ENCODE measurements around the gene KCNN4.

Gene KCNN4

GRCh38 chr19:43748685-43749084 is 32.1 kb downstream of the KCNN4 start:
- no CpG with 5 or more reads among the region's 4 CpGs for WGBS (ENCODE audit: insufficient coverage, insufficient read length)
- Histone ChIP-seq H3K27me3 (ENCODE audit: control insufficient read depth, insufficient read depth, low read length) (no peaks in the 10 kb centered on the region), H3K36me3 (ENCODE audit: control insufficient read depth, insufficient read depth, low read length) (peaks cover 17% of the 10 kb centered on the region), H3K4me1 (ENCODE audit: control insufficient read depth, insufficient read depth, low read length) (no peaks in the 10 kb centered on the region; the same call in 1 of the 2 replicates), H3K27ac (ENCODE audit: low read length) (no peak overlapping the region), H3K4me3 (ENCODE audit: low read length) (no peak overlapping the region), H3K9me3 (ENCODE audit: control insufficient read depth, insufficient read depth, low read length) (no peaks in the 10 kb centered on the region)
- no peak for DNase-seq (ENCODE audit: low read depth, low spot score)

DNA sequence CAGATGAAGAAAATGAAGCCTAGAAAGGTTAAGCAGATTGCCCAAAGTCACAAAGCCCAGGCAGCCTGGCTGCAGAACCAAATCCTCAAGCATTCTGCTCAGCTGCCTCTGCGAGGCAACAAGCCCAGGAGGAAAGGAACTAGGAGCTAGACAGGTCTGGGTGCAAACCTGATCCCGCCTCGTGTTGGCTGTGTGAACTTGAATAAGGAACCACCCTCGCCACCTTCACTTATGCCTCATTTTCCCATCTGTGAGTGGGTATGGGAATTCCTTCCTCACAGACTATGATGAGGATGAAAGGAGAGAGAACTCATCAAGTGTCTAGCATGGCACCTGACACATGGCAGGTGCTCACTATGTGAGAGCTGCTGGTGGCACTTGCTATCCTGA is 32.6 kb downstream of the KCNN4 start:
- Histone ChIP-seq H3K27ac (ENCODE audit: low read length) (no peak overlapping the region), H3K27me3 (ENCODE audit: control insufficient read depth, insufficient read depth, low read length) (no peaks in the 10 kb centered on the region), H3K36me3 (ENCODE audit: control insufficient read depth, insufficient read depth, low read length) (peaks cover 17% of the 10 kb centered on the region), H3K4me3 (ENCODE audit: low read length) (no peak overlapping the region), H3K9me3 (ENCODE audit: control insufficient read depth, insufficient read depth, low read length) (no peaks in the 10 kb centered on the region), H3K4me1 (ENCODE audit: control insufficient read depth, insufficient read depth, low read length) (no peaks in the 10 kb centered on the region)
- no peak for DNase-seq (ENCODE audit: low read depth, low spot score)
- no CpG with 5 or more reads among the region's 4 CpGs for WGBS (ENCODE audit: insufficient coverage, insufficient read length)

GRCh38 chr19:43747557-43748204 is 33.1 kb downstream of the KCNN4 start:
- no peak for DNase-seq (ENCODE audit: low read depth, low spot score)
- Histone ChIP-seq H3K27ac (ENCODE audit: low read length) (no peak overlapping the region), H3K4me3 (ENCODE audit: low read length) (no peak overlapping the region), H3K27me3 (ENCODE audit: control insufficient read depth, insufficient read depth, low read length) (no peaks in the 10 kb centered on the region), H3K9me3 (ENCODE audit: control insufficient read depth, insufficient read depth, low read length) (no peaks in the 10 kb centered on the region), H3K36me3 (ENCODE audit: control insufficient read depth, insufficient read depth, low read length) (peaks cover 17% of the 10 kb centered on the region), H3K4me1 (ENCODE audit: control insufficient read depth, insufficient read depth, low read length) (no peaks in the 10 kb centered on the region)
- no CpG with 5 or more reads among the region's 16 CpGs for WGBS (ENCODE audit: insufficient coverage, insufficient read length)

GRCh38 chr19:43743059-43743458 is 37.7 kb downstream of the KCNN4 start:
- peaks cover 19% of the 10 kb centered on the region for H3K36me3 ChIP-seq (ENCODE audit: control insufficient read depth, insufficient read depth, low read length)
- H3K4me3 ChIP-seq (ENCODE audit: low read length): no peak overlapping the region
- H3K27me3 ChIP-seq (ENCODE audit: control insufficient read depth, insufficient read depth, low read length): no peaks in the 10 kb centered on the region
- H3K9me3 ChIP-seq (ENCODE audit: control insufficient read depth, insufficient read depth, low read length): no peaks in the 10 kb centered on the region
- no CpG with 5 or more reads among the region's 3 CpGs for whole genome bisulfite sequencing (ENCODE audit: insufficient coverage, insufficient read length)
- no peak overlapping the region for H3K27ac ChIP-seq (ENCODE audit: low read length)
- DNase-seq (ENCODE audit: low read depth, low spot score): no peak
- H3K4me1 ChIP-seq (ENCODE audit: control insufficient read depth, insufficient read depth, low read length): no peaks in the 10 kb centered on the region

DNA sequence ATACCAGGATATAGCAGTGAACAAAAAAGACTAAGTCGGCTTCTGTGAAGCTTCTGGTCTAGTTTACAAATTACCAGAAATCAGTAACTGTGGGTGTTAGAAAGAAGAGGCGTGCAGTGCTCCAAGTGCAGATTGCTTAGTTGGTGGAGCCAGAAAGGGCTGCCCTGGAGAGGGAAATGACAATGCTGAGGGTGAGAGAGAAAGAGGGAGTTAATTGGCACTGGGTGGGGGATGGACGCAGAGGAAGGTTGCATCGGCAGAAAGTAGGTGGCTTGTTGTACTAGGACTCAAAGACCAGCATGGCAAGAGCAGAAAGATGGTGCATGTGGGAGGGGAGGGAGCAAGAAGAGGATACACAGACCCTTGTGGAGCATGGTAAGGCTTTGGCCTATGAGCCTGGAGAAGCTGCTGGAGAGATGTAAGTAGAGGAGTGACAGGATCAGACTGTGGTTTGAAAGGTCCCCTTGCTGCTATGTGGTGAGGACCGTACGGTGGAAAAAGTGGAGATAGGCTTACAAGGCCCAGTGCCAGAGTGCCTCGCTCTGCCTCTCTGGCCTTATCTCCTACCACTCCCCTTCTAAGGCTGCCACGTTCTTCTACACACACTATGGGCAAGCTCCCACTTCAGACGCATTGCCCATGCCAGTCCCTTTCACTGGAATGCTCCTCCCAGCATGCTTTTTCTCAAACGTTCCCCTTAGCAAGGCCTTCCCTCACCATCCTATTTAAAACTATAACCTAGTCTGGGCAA is 39.5 kb downstream of the KCNN4 start:
- H3K9me3 ChIP-seq (ENCODE audit: control insufficient read depth, insufficient read depth, low read length): no peaks in the 10 kb centered on the region
- no peaks in the 10 kb centered on the region for H3K4me1 ChIP-seq (ENCODE audit: control insufficient read depth, insufficient read depth, low read length)
- no peak overlapping the region for H3K4me3 ChIP-seq (ENCODE audit: low read length)
- H3K36me3 ChIP-seq (ENCODE audit: control insufficient read depth, insufficient read depth, low read length): peaks cover 16% of the 10 kb centered on the region
- DNase-seq (ENCODE audit: low read depth, low spot score): no peak
- WGBS (ENCODE audit: insufficient coverage, insufficient read length): no CpG with 5 or more reads among the region's 10 CpGs
- no peaks in the 10 kb centered on the region for H3K27me3 ChIP-seq (ENCODE audit: control insufficient read depth, insufficient read depth, low read length)
- no peak overlapping the region for H3K27ac ChIP-seq (ENCODE audit: low read length)

- Histone ChIP-seq H3K4me1 (ENCODE audit: control insufficient read depth, insufficient read depth, low read length) (no peaks in the 10 kb centered on the region), H3K27me3 (ENCODE audit: control insufficient read depth, insufficient read depth, low read length) (no peaks in the 10 kb centered on the region), H3K9me3 (ENCODE audit: control insufficient read depth, insufficient read depth, low read length) (no peaks in the 10 kb centered on the region), H3K27ac (ENCODE audit: low read length) (no peak overlapping the region), H3K4me3 (ENCODE audit: low read length) (no peak overlapping the region), H3K36me3 (ENCODE audit: control insufficient read depth, insufficient read depth, low read length) (peaks cover 15% of the 10 kb centered on the region)
- no CpG with 5 or more reads among the region's 16 CpGs for WGBS (ENCODE audit: insufficient coverage, insufficient read length)
- DNase-seq (ENCODE audit: low read depth, low spot score): no peak
Observed at GRCh38 chr19:43739439-43740235, 41.1 kb downstream of the KCNN4 start.

DNA sequence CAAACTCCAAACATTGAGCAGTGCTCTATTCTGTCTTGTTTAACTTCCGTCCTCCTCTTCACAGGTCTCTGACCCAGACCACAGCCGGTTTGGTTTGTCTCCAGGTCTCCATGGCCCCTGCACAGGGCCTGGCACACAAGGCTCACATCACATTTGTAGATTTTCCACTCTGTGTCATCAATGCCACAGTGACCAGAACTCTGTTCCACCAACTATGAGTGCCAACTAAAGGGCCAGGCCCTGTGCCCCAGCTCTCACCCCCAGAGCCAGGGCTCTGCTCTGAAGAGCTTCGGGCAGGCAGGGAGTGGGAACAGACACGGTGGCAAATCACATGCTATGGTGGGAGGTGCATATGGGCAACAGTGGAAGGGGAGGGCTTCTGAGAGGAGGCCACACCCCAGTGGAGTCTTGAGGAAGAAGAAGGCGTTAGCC is 42.0 kb downstream of the KCNN4 start:
- peaks cover 13% of the 10 kb centered on the region; the same call in 1 of the 2 replicates for H3K36me3 ChIP-seq (ENCODE audit: control insufficient read depth, insufficient read depth, low read length)
- no peak overlapping the region for H3K27ac ChIP-seq (ENCODE audit: low read length)
- H3K4me3 ChIP-seq (ENCODE audit: low read length): no peak overlapping the region
- no peaks in the 10 kb centered on the region for H3K27me3 ChIP-seq (ENCODE audit: control insufficient read depth, insufficient read depth, low read length)
- no peaks in the 10 kb centered on the region for H3K4me1 ChIP-seq (ENCODE audit: control insufficient read depth, insufficient read depth, low read length)
- no peak for DNase-seq (ENCODE audit: low read depth, low spot score)
- H3K9me3 ChIP-seq (ENCODE audit: control insufficient read depth, insufficient read depth, low read length): no peaks in the 10 kb centered on the region
- no CpG with 5 or more reads among the region's 5 CpGs for WGBS (ENCODE audit: insufficient coverage, insufficient read length)

GRCh38 chr19:43735957-43736356 is 44.8 kb downstream of the KCNN4 start:
- Histone ChIP-seq H3K36me3 (ENCODE audit: control insufficient read depth, insufficient read depth, low read length) (peaks cover 17% of the 10 kb centered on the region; the same call in 1 of the 2 replicates), H3K4me3 (ENCODE audit: low read length) (no peak overlapping the region), H3K27ac (ENCODE audit: low read length) (no peak overlapping the region), H3K4me1 (ENCODE audit: control insufficient read depth, insufficient read depth, low read length) (no peaks in the 10 kb centered on the region), H3K9me3 (ENCODE audit: control insufficient read depth, insufficient read depth, low read length) (no peaks in the 10 kb centered on the region), H3K27me3 (ENCODE audit: control insufficient read depth, insufficient read depth, low read length) (no peaks in the 10 kb centered on the region)
- DNase-seq (ENCODE audit: low read depth, low spot score): no peak

- Histone ChIP-seq H3K9me3 (ENCODE audit: control insufficient read depth, insufficient read depth, low read length) (no peaks in the 10 kb centered on the region), H3K4me1 (ENCODE audit: control insufficient read depth, insufficient read depth, low read length) (no peaks in the 10 kb centered on the region), H3K4me3 (ENCODE audit: low read length) (no peak overlapping the region), H3K27ac (ENCODE audit: low read length) (no peak overlapping the region), H3K27me3 (ENCODE audit: control insufficient read depth, insufficient read depth, low read length) (no peaks in the 10 kb centered on the region), H3K36me3 (ENCODE audit: control insufficient read depth, insufficient read depth, low read length) (peaks cover 15% of the 10 kb centered on the region; the same call in 1 of the 2 replicates)
- DNase-seq (ENCODE audit: low read depth, low spot score): no peak
- WGBS (ENCODE audit: insufficient coverage, insufficient read length): no CpG with 5 or more reads among the region's 6 CpGs
Observed at GRCh38 chr19:43735013-43735412, 45.8 kb downstream of the KCNN4 start.

GRCh38 chr19:43731846-43732245 is 48.9 kb downstream of the KCNN4 start:
- DNase-seq (ENCODE audit: low read depth, low spot score): no peak
- Histone ChIP-seq H3K9me3 (ENCODE audit: control insufficient read depth, insufficient read depth, low read length) (no peaks in the 10 kb centered on the region), H3K36me3 (ENCODE audit: control insufficient read depth, insufficient read depth, low read length) (peaks cover 7% of the 10 kb centered on the region), H3K4me1 (ENCODE audit: control insufficient read depth, insufficient read depth, low read length) (no peaks in the 10 kb centered on the region), H3K4me3 (ENCODE audit: low read length) (no peak overlapping the region), H3K27ac (ENCODE audit: low read length) (no peak overlapping the region), H3K27me3 (ENCODE audit: control insufficient read depth, insufficient read depth, low read length) (no peaks in the 10 kb centered on the region)
- WGBS (ENCODE audit: insufficient coverage, insufficient read length): no CpG with 5 or more reads among the region's 1 CpG
